HEK293 (cell line): ENCODE data around the gene ALOX5AP.

ENCODE experiments used
- CTCF ChIP-seq: fragments of 450-650 bp; formaldehyde crosslinking; IDR thresholded peaks from 2 replicates; pipeline ENCODE4 v1.5.1; 2016; ENCODE audit warnings: missing biosample characterization, missing genetic modification characterization
- ZNF114 ChIP-seq: fragments of 450-650 bp; formaldehyde crosslinking; IDR thresholded peaks from 2 replicates; pipeline ENCODE4 v1.5.0; 2017; ENCODE audit warnings: missing biosample characterization, missing genetic modification characterization
- ZNF121 ChIP-seq: fragments of 450-650 bp; formaldehyde crosslinking; IDR thresholded peaks from 2 replicates; pipeline ENCODE4 v1.5.1; 2016; ENCODE audit warnings: missing biosample characterization, missing genetic modification characterization
- ZNF138 ChIP-seq: fragments of 450-650 bp; formaldehyde crosslinking; IDR thresholded peaks from 2 replicates; pipeline ENCODE4 v1.5.1; 2016; ENCODE audit warnings: missing biosample characterization, missing genetic modification characterization, borderline replicate concordance
- ZNF239 ChIP-seq: fragments of 450-650 bp; formaldehyde crosslinking; IDR thresholded peaks from 2 replicates; pipeline ENCODE4 v1.5.1; 2016; ENCODE audit warnings: missing biosample characterization, missing genetic modification characterization
- ZNF529 ChIP-seq: fragments of 450-650 bp; formaldehyde crosslinking; IDR thresholded peaks from 2 replicates; pipeline ENCODE4 v1.5.1; 2017; ENCODE audit warnings: missing genetic modification characterization, missing biosample characterization; ENCODE audit not compliant: insufficient replicate concordance
- ZNF670 ChIP-seq: fragments of 450-650 bp; formaldehyde crosslinking; IDR thresholded peaks from 2 replicates; pipeline ENCODE4 v1.5.1; 2016; ENCODE audit warnings: missing biosample characterization, missing genetic modification characterization, low read depth
- ZNF707 ChIP-seq: fragments of 450-650 bp; formaldehyde crosslinking; IDR thresholded peaks from 2 replicates; pipeline ENCODE4 v1.5.1; 2016; ENCODE audit warnings: missing biosample characterization, missing genetic modification characterization

- TF ChIP-seq ZNF529 (tag by site-specific recombination) (no peak), ZNF707 (tag by site-specific recombination) (no peak), CTCF (tag by site-specific recombination) (no peak), ZNF114 (tag by site-specific recombination) (no peak), ZNF121 (tag by site-specific recombination) (no peak), ZNF239 (tag by site-specific recombination) (no peak), ZNF138 (tag by site-specific recombination) (no peak), ZNF670 (tag by site-specific recombination) (no peak)
Measured at GRCh38 chr13:30776661-30777060, 41.3 kb downstream of the ALOX5AP start.
